HPDE6-E6E7 (cell line): ENCODE data around the gene CIB2.

Experiments used
- DNase-seq: peaks from one replicate; pipeline ENCODE4 v3.0.0; 2011; ENCODE audit warnings: missing footprints; ENCODE audit errors: extremely low spot score

The CIB2 gene

DNA sequence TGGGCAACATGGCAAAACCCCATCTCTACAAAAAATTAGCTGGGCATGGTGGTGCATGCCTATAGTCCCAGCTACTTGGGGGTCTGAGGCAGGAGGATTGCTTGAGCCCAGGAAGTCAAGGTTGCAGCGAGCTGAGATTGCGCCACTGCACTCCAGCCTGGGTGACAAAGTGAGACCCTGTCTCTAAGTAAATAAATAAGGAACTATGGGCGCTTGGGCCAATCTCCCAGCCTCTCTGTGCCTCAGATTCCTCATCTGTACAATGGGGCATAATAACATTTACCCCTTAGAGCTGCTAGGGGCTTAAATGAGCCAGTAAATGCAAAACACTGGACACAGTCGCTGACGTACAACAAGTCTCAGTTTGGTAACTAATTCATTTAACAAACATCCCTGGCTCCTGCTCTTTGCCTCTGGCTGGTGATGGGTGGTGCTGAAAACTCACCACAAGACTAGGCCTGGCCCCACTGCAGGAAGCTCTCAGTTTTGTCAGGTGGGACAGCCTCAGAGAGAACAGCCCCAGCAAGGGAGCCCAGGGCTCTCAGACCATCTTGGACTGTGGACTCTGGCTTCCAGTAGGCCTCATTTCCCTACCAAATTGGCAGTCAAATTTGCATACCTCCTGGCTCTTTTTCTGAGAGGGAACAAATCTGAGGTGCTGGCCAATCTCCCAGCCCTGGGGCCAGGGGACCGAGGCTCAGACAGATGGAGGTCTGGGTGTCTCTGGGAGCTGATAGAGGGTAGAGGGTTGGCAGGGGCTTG lies 47.4 kb downstream of the CIB2 start:
- no peak for DNase-seq

DNA sequence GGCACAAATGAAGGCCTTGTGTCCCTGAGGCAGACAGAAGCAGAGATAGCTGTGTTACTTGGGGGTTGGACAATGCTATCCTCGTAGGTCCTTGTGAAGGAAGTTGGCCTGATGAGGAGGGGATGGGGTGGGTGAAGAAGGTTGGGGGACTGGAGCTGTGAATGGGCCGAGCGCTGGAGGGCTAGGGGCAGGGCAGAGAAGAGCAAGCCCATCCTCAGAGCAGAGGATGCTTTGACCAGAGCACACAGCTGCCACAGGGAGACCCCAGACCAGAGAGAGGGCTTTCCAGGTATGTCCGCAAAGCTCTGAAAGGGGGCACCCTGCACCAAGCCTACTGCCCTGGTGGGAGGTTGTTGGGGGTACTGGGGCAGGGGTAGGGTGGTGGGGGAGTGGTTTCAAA lies 48.1 kb downstream of the CIB2 start:
- no peak for DNase-seq

- no peak for DNase-seq
These were observed 48.5 kb downstream of the CIB2 start for GRCh38 chr15:78082743-78083110.

DNA sequence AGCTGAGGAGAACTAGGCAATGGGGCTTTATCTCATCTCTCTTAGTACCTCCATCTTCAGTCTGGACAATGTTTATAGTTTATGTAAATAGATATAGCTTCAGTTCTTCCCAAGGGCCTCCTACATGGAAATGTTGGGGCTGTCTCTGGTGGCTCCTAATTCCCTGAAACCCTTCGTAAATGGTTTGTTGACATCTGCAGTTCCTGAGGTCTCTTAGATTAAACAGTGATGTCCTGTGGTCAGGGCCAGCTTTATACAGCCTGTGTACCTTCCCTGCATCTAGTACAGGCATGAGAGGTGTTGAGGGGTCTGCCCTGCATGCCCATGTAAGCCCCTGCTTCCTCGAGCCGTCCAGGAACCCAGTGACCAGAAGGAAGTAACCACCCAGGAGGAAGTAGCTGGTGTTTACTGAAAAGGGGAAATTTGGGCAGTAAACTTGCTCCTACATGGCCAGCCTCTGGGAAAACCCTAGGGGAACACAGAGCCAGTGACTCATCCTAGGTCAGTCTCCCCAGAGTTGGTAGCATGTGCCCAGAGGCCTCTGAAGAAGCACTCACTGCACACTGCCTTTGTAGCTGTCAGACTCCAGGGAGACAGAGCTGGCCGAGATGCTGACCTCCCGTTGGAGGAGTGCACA lies 49.0 kb downstream of the CIB2 start:
- no peak for DNase-seq

- DNase-seq: no peak
These were observed 51.2 kb downstream of the CIB2 start for GRCh38 chr15:78080088-78080460.

GRCh38 chr15:78079298-78080087 lies 51.8 kb downstream of the CIB2 start:
- DNase-seq: no peak

DNA sequence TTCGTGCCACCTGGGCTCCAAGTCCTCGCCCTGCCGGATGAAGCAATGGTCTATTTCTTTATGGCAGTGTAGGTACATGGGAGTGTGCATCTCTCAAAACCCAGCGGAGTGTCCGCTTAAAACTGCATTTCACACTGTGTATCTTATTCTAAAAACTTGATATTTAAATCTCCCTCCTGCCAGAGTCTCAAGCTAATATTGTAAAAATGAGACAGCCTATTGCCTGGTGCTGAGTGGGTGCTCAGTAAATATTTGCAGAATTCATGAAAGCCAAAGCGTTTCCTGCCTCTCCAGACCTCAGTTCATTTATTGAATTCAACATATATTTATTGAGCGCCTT lies 53.4 kb downstream of the CIB2 start:
- DNase-seq: no peak

DNA sequence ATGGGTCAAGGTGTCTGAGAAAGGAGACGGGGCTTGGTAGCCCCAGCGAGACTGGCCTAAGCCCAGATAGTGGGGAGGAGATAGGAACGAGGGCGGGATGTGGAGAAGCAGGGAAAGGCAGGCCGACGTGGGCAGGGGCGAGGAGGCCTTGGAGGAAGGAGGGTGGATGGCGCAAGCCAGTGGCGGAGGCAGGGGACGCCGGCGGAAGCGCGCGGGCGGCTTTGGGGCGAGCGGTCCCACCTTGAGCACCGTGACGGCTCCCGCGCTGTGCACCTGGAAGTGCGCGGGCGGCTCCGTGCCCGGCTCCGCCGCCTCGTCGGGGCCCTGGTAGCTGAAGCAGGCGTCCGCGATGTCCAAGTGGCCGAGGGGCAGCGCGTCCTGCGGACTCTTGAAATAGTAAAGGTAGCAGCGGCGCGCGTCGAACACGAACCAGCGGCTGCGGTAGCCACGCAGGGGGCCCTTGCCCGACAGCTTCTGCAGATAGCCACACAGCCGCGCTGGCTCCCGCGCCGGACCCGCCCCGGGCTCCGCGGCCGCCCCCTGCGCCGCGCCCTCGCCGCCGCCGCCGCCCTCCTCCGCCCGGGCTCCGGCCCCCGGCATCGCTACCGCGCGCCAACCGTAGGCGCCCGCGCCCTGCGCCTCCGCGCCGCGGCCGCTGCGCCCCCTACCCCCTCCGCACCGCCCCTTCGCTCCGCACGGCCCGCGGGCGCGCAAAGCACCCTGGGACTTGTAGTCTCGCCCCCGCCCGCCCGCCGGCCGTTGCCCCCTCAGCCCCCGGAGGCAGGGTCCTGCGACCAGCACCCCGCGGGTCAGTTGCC lies 54.0 kb downstream of the CIB2 start, which contains the start of gene TBC1D2B:
TSS of gene TBC1D2B (minus strand) at position 659 of the 818 bp plus-strand sequence. CDS start at position 600, 59 bp downstream.
- DNase-seq: no peak

GRCh38 chr15:78076231-78077052 lies 54.8 kb downstream of the CIB2 start:
- no peak for DNase-seq

- peak; percentile 48 for DNase-seq
These were observed 55.6 kb downstream of the CIB2 start for GRCh38 chr15:78075490-78076230.

DNA sequence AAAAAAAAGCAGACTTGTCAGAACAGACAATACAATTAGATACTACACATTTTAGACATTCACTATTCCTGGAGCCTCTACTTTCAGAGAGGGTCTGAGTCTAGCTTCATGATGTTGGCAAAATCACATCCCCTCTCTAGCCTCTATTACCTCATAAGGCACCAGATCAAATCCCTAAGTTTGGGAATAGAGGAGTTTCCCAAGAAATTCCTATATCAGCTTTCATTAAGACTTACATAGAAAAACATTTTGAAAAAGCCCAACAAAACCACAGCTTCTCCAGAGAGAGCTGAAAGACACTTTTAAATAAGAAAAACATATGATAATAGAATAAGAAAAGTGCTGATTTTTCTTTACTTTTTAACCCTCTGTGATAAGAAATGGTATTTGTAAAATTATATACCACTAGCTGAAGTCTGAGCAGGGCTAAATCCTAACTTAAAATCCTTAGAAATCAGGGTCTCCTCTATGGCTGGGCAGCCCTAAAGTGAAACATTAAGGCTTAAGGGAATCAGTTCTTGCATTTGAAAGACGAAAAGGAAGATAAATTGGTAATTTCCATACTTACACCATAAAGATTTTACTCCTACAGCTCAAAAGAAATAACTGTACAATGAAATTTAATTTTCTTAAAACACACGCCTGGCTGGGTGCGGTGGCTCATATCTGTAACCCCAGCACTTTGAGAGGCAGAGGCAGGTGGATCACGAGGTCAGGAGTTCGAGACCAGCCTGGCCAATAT lies 58.0 kb downstream of the CIB2 start:
- DNase-seq: no peak

- DNase-seq: no peak
These were observed 59.0 kb downstream of the CIB2 start for GRCh38 chr15:78072080-78072892.

DNA sequence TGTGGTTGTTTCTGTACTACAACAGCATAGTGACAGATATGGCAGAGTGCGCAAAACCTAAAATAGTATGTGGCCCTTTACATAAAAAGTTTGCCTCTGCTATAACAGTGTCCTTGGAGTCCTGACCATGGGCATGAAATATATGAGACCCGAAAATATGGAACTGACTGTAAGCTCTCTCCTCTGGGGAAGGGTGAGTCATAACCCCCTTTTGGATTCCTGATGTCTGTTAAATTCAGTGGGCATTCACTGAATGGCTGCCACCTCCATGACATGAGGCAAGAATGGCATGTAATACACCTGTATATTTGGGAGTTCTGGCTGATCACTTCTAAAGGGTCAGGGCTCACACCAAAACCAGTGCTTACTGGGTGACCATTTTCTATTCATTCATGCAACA lies 59.9 kb downstream of the CIB2 start:
- no peak for DNase-seq

DNA sequence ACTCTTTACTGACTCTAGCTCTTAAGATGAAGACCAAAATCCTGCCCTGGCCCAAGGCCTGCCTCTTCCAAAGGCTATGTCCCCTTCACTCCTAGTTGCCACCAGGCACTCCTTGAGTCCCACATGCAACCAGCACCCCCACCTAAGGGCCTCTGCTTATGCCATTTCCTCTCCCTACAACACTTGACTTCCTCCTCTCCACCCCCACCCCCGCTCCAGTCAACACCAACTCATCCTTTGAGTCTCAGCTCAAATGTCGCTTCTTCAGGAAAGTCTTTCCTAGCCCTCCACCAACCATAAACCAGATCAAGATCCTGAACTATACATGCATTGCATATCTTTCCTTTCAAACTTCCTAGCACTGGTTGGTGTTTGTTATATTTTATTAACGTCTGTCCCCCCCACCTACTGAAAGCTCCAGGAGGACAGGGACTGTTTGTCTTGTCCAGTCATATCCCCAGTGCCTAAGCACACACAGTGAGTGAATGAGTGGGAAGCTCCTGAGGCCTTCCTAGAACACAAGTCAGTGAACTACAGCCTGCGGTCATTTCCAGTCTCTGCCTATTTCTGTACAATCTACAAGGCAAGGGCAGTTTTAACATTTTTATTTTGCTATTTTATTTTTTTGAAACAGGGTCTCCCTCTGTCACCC lies 61.1 kb downstream of the CIB2 start:
- DNase-seq: no peak

DNA sequence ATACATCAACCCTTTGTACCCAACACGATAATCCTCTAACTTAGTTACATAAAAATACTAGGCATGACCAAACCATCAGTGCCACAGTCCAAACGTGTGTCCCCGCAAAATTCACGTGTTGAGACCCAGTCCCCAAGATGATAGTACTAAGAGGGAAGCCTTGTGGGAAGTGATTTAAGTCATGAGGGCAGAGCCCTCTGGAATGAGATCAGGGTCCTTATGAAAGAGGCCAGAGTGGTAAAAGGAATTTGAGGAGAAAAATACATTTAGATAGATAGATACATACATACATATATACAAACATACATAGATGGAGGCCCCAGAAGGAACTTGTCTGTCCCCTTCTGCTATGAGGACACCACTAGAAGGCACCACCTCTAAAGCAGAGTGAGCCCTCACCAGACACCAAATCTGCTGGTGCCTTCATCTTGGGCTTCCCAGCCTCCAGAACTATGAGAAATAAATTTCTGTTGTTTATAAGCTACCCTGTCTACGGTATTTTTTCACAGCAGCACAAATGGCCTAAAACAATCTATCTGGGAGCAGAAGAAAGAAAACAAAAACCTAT lies 61.7 kb downstream of the CIB2 start:
- DNase-seq: no peak

- no peak for DNase-seq
These were observed 62.2 kb downstream of the CIB2 start for GRCh38 chr15:78069052-78069414.

DNA sequence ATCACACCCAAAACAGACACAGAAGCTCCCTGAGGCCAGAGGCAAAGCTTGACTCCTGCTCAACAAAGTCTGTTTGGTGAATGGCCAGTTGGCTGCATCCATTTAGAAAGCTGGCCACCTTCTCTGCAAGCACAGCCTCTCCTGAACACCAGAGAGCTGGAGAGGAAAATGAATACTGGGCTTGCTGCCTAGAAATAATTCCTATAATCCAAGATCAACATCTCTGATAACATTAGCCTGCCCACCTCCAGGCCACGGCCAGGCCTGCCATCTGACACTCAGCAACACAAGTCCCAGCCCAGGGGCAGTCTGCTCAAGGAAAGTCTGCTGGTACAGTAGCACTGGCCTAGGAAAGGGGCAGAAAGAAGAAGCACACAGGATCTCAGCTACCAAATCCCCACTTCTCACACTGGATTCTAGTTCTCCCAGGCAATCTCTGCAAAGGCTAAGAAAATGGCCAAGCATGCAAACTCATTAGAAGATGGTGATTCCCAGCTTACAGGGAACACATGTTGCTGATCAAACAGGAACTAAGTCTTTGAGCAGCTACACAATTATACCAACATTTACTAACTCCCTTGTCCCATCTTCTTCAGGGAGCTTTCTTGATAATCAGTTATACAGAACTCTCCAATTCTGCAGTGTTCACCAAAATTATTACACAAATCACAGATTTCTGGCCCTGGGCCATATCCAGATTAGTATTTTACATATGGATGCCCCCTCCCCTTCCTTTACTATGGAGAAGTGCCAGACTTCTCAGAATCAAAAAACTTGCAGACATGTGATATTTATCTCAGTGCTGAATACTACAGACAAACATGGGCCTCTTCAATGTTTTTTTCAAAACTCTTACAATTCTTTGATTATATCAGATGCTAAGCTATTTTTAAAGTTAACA lies 63.7 kb downstream of the CIB2 start:
- no peak for DNase-seq
